Effector CD4-positive, alpha-beta T cell (primary cell): ENCODE measurements around the gene KNDC1.

ENCODE experiments used
- DNase-seq: peaks from one replicate; pipeline ENCODE4 v3.0.0-alpha.2; 2020

Gene KNDC1

DNA sequence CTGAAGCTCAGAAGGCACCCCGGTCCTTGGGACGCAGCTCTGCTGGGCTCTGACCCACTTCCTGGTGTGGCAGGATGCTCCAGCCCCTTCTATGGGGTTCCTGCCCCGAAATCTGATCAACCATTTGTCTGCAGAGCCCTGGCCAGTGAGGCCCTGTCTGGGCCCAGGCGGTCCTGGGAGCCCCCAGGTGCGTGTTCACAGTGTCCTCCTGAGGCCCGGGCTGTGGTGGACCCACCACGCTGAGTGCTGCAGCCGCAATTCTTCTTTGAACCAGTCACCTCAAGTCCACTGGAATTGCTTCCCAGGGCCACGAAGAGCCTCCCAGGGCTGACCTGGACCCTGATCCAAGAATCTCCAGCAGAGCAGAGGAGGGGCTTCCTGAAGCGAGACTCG is 19.1 kb downstream of the KNDC1 start:
- DNase-seq, result no peak

- DNase-seq, result no peak
Measured at GRCh38 chr10:133179651-133180050, 19.6 kb downstream of the KNDC1 start.

- no peak for DNase-seq
Measured at GRCh38 chr10:133180192-133180964, 20.4 kb downstream of the KNDC1 start.

DNA sequence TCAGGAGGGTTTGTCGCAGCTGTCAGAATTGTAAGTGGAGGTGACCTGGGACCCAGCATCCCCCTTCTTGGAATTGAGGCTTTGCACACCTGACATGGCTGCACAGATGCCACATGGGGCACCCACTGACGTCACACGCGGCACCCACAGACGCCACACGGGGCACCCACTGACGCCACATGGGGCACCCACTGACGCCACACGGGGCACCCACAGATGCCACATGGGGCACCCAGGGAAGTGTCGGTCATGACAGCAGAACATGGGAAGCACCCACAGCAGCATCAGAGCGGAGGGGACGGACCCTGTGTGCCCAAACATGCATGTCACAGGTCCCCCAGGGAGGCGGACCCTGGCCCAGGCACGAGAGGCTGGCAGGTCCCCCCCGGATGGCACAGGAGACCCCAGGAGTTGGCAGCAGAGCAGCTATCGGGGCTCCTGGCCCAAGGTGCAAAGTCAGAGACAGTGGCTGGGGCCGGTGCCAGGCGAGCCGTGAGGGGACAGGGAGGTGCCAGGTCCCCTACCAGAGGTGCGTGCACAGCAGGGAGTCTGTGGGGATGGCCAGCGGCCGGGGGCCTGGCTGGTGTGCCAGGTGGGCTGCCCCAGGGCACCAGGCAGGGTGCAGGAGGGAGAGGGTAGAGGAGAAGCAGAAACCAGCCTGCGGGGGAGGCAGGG is 21.1 kb downstream of the KNDC1 start:
- DNase-seq, result no peak

DNA sequence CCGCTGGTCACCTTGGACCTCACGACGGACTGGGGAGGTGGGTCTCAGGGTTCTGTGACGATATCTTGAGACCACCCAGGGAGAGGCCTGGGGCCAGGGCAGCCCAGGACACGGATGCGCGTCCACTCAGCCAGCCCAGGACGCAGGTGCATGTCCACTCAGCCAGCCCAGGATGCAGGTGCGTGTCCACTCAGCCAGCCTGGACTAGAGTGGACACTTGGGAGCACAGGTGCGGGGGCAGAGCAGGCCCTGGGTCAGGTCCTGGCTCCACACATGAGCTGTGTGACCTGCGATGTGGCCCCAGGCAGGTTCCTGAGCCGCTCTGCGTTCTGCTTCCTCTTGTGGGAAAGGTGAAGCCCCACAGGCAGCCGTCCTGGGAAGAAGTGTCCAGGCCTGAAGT is 22.2 kb downstream of the KNDC1 start:
- no peak for DNase-seq

GRCh38 chr10:133182791-133183645 is 23.0 kb downstream of the KNDC1 start:
- DNase-seq, result no peak

DNA sequence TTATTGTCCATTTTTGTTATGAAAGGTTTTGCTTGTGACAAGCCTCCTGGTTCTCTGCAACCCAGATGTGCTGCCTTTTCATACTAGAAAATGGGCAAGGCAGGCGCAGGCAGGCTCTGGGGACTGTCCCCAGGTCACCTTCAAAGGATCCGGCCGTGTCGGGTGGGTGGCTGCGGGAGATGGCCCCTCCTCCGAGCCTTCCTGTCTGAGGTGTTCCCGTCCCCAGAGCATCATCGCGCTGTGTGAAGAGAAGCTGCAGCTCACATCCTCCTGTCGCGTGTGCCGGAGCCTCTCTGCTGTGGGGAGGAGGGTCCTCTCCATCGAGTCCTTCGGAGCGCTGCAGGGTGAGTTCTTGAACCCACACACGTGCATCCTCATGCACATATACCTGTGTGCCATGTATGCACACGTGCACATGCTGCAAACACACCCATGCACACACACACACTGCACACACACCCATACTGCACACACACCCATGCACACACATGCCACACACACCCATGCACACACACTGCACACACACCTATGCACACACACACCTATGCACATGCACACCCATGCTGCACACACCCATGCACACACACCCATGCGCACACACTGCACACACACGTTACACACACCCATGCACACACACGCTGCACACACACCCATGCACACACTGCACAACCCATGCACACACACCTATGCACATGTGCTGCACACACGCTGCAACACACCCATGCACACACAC is 23.8 kb downstream of the KNDC1 start:
- no peak for DNase-seq

DNA sequence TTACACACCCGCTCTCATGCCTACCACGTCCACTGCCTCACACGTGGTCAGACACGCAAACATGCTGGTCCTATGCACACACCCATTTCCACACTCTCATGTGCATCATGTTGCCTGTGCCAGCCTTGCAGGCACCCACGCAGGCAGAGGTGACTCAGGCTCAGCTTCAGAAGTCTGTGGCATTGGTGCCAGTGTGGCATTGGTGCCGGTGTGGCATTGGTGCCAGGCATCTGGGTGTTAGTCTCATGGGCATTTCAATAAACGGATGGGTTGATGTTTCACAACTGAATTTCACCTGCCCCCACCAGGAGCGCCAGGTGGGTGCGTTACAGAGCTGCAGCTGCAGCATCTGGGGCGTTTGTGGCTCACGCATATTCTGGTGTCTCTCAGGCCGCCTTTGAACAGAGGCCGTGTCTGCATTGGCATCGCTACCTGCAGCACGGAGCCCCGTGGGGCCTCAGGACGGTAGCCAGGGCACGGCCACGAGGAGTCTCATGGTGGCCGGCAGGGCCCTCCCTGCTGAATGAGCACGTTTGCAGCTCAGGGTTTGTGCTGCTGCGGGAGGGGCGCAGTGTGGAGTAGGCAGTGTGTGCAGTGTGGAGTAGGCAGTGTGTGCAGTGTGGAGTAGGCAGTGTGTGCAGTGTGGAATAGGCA is 24.7 kb downstream of the KNDC1 start:
- no peak for DNase-seq

GRCh38 chr10:133185421-133185820 is 25.4 kb downstream of the KNDC1 start:
- no peak for DNase-seq

DNA sequence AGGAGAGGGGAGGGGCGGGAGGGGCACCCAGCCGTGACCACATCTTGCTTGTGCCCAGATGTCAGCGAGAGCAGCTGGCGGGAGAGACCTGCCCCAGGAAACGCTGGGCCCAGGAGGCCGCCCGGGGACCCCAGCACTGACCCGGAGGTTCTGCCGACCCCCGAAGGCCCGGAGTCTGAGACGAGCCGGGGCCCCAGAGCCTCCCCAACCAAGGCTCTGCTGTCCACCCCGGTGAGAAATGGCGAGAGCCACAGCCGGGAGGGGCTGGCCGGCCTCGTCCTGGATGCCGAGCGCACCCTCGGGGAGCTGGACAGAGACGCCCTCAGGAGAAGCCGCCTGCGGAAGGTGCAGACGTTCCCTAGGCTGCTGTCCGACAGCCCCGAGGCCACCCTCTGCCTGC is 25.9 kb downstream of the KNDC1 start:
- DNase-seq, result no peak

- DNase-seq, result no peak
Measured at GRCh38 chr10:133186416-133187090, 26.5 kb downstream of the KNDC1 start.

DNA sequence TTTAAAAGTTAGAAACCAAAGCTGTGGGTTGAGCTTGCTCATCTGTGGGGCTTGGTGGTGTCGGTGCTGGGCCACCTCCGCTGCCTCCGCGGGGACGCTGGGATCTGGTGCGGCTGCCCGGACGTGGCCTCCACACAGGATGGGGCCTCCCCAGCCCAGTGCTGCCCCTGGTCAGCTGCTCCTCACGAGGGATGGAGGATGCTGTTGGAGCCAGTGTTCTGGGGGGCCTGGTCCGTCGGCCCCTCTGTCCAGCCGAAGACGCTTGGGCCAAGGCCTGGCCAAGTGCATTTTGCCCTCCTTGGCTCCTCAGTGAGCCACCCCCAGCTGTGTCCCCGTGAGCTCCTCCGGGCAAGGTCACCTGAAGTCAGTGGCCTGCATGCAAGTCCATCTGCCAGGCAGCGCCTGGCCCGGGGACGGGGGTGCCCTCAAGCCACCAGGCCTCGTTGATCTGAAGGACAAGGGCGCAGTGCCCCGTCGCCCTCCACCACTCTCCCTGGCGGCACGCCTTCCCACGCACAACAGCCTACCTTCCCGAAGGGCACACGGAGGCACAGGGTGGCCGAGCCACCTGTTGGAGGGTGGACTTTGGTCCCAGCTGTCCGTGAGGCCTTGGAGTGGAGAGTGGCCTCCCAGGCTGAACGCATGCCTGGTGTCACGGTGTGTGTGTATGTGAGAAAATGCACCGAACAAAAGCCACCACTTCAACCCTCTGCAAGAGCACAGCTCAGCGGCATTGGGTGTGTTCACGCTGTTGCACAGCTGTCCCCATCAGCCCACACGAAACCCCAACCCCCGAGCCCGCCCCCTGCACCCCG is 27.3 kb downstream of the KNDC1 start:
- no peak for DNase-seq

- DNase-seq, result no peak
Measured at GRCh38 chr10:133187906-133188681, 28.1 kb downstream of the KNDC1 start.

- DNase-seq, result no peak
Measured at GRCh38 chr10:133189256-133189655, 29.2 kb downstream of the KNDC1 start.

DNA sequence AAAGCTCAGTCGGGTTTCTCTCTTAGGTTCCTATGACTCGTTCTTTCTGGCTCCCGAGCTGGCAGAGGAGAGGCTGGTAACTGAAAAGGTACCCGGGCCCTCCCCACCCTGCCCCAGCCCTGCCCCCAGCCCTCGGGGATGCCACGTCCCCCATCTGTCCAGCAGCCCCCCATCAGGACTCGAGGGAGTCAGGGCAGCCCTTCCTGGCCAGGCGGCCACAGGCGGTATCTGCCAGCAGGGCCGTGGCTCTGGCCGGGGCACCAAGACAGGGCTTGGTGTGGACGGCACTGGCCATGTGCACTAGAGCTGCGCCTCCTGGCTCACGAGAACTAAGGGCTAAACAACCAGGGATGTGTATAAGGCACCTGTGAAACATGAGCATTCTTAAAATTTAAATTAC is 29.7 kb downstream of the KNDC1 start:
- no peak for DNase-seq

GRCh38 chr10:133190225-133190624 is 30.2 kb downstream of the KNDC1 start:
- no peak for DNase-seq

- DNase-seq, result no peak
Measured at GRCh38 chr10:133191651-133192050, 31.6 kb downstream of the KNDC1 start.

DNA sequence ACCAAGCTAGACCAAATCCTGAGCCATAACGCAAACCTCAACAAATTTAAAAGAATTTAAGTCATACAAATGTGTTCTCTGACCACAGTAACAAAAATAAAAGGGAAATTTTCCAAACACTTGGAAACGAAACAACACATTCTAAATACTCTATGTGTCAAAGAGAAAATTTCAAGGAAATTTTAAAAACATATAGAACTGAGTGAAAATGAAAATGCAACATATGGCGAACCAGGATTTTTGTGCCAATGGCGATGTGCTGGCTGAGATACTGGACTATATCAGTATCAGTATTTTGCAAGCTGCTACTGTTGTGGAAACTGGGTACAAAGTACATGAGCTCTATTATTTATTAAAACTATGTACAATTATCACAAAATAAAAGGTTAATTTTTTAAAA is 34.1 kb downstream of the KNDC1 start:
- DNase-seq, result no peak

GRCh38 chr10:133195096-133195495 is 35.1 kb downstream of the KNDC1 start:
- DNase-seq, result no peak

DNA sequence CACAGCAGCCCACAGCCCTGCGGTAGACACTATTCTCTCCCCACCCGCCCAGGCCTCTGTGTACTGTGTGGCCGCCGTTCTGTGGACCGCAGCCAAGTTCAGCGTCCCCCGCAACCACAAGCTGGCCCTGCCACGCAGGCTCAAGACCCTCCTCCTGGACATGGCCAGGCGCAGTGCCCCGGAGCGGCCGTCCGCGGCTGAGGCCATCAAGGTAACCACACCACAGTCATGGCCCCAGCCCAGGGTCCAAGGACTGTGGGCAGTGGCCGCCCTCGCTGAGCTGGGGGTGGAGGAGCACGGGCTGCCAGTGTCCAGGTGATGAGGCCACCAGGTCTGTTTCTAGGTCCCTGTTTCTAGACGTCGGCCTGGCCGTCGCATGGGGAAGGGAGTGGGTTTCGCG is 35.6 kb downstream of the KNDC1 start:
- no peak for DNase-seq
